ENCODE measurements around the gene STXBP1. TPM values are rescaled to one million over a fixed set of nuclear protein-coding genes. Genes with fewer than 3 reads are reported as not detected.
A peak's percentile ranks its signal among the peaks of the same experiment; 100 is the strongest.

STXBP1 gene
- total and polyA plus RNA-seq, 9 donors: 5.3 to 19.5 (median 13.1) TPM

GRCh38 chr9:127650518-127650917, 38.4 kb downstream of the STXBP1 start:
- peak; percentile 50 for DNase-seq
- Histone ChIP-seq H3K27me3 (ENCODE audit: control insufficient read depth, insufficient read depth, low read length) (no peaks in the 10 kb centered on the region), H3K4me3 (ENCODE audit: low read length) (no peak overlapping the region), H3K9me3 (replicated peaks; ENCODE audit: control insufficient read depth, low read depth, low read length) (no peaks in the 10 kb centered on the region), H3K36me3 (ENCODE audit: control insufficient read depth, insufficient read depth, low read length) (peaks cover 14% of the 10 kb centered on the region), H3K27ac (ENCODE audit: low read length) (peak overlapping the region; percentile 25), H3K4me1 (ENCODE audit: control insufficient read depth, insufficient read depth, low read length) (no peaks in the 10 kb centered on the region)
- WGBS (ENCODE audit: insufficient coverage): no CpG with 5 or more reads among the region's 3 CpGs

DNA sequence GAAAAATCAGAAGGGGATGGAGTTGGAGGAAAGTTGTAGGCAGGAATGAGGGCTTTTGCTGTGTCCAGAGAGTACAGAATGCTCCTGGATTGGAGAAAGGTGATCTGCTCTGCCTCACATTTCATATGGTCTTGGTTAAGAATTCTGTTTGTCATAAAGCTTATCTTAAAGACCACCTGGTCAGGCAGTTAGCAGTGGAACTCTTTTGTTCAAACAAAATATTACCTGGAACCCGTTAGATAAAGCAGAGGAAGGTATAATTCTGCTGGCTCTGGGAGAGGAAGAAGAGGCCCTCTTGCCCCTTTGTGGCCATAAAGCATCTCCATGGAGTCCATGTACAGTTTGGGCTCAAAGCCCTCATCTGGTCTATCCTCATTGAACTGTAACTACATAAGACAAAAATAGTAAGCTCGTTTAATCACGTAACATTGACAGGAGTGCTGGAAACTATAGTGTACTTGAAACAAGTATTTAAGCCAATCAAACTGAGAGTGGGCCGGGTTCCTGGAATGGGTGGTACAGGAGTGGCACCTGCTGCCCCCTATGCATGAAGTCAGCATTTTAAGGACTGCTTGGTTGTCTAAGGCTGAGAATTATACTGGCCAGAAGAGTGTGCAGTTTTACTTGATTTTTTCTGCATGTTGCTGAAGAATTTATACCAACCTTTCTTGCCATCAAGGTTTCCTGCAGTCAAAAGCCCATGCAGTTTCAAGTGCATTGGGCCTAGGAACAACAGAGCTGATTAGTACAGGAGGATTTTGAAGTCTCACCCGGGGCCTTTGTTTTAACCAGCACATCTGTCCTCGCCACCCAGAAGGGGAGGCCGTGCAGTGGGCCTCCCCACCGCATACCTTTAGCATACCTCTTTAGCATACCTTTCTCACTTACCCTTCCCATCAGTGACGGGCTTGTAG, 39.9 kb downstream of the STXBP1 start:
- H3K27me3 ChIP-seq (ENCODE audit: control insufficient read depth, insufficient read depth, low read length): no peaks in the 10 kb centered on the region
- H3K4me1 ChIP-seq (ENCODE audit: control insufficient read depth, insufficient read depth, low read length): no peaks in the 10 kb centered on the region
- peaks cover 14% of the 10 kb centered on the region for H3K36me3 ChIP-seq (ENCODE audit: control insufficient read depth, insufficient read depth, low read length)
- DNase-seq: no peak
- no peak overlapping the region for H3K27ac ChIP-seq (ENCODE audit: low read length)
- no peaks in the 10 kb centered on the region for H3K9me3 ChIP-seq (replicated peaks; ENCODE audit: control insufficient read depth, low read depth, low read length)
- no peak overlapping the region for H3K4me3 ChIP-seq (ENCODE audit: low read length)
- WGBS (ENCODE audit: insufficient coverage): 87% methylated on average over 4 of the region's 9 CpGs

- Histone ChIP-seq H3K36me3 (ENCODE audit: control insufficient read depth, insufficient read depth, low read length) (peaks cover 14% of the 10 kb centered on the region), H3K4me3 (ENCODE audit: low read length) (no peak overlapping the region), H3K4me1 (ENCODE audit: control insufficient read depth, insufficient read depth, low read length) (no peaks in the 10 kb centered on the region), H3K9me3 (replicated peaks; ENCODE audit: control insufficient read depth, low read depth, low read length) (no peaks in the 10 kb centered on the region), H3K27me3 (ENCODE audit: control insufficient read depth, insufficient read depth, low read length) (no peaks in the 10 kb centered on the region), H3K27ac (ENCODE audit: low read length) (no peak overlapping the region)
- 43% methylated on average over 1 of the region's 3 CpGs for WGBS (ENCODE audit: insufficient coverage)
- no peak for DNase-seq
These were observed 40.7 kb downstream of the STXBP1 start for GRCh38 chr9:127652733-127653132.

DNA sequence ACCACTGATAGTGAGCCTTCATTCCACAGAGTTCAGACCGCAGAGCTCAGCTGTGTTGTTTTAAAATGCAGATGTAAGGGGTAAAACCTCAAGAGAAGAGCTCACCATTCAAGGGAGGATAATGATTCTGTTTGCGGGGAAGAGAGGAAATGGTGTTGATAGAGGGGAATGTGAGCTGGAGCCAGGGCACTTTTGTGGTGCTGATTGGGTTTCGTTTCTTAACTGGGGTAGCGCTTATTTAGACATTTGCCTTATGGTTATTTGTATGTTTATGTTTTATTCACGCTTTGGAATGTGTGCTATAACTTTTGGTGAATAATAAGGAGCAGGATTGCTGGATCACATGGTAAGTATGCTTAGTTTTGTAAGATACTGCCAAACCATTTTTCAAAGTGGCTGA, 42.5 kb downstream of the STXBP1 start:
- Histone ChIP-seq H3K36me3 (ENCODE audit: control insufficient read depth, insufficient read depth, low read length) (peaks cover 18% of the 10 kb centered on the region), H3K4me1 (ENCODE audit: control insufficient read depth, insufficient read depth, low read length) (peaks cover 3% of the 10 kb centered on the region), H3K27ac (ENCODE audit: low read length) (no peak overlapping the region), H3K9me3 (replicated peaks; ENCODE audit: control insufficient read depth, low read depth, low read length) (no peaks in the 10 kb centered on the region), H3K27me3 (ENCODE audit: control insufficient read depth, insufficient read depth, low read length) (no peaks in the 10 kb centered on the region), H3K4me3 (ENCODE audit: low read length) (no peak overlapping the region)
- DNase-seq: no peak
- 48% methylated on average over 5 of the region's 5 CpGs for WGBS (ENCODE audit: insufficient coverage)

GRCh38 chr9:127658428-127658827, 46.4 kb downstream of the STXBP1 start:
- Histone ChIP-seq H3K4me1 (ENCODE audit: control insufficient read depth, insufficient read depth, low read length) (peaks cover 9% of the 10 kb centered on the region), H3K4me3 (ENCODE audit: low read length) (no peak overlapping the region), H3K36me3 (ENCODE audit: control insufficient read depth, insufficient read depth, low read length) (peaks cover 29% of the 10 kb centered on the region), H3K27me3 (ENCODE audit: control insufficient read depth, insufficient read depth, low read length) (no peaks in the 10 kb centered on the region), H3K9me3 (replicated peaks; ENCODE audit: control insufficient read depth, low read depth, low read length) (no peaks in the 10 kb centered on the region), H3K27ac (ENCODE audit: low read length) (no peak overlapping the region)
- 63% methylated on average over 2 of the region's 5 CpGs for WGBS (ENCODE audit: insufficient coverage)
- no peak for DNase-seq

GRCh38 chr9:127660886-127661741, 49.0 kb downstream of the STXBP1 start:
- H3K27ac ChIP-seq (ENCODE audit: low read length): peak overlapping the region; percentile 76
- H3K27me3 ChIP-seq (ENCODE audit: control insufficient read depth, insufficient read depth, low read length): no peaks in the 10 kb centered on the region
- peaks cover 46% of the 10 kb centered on the region for H3K36me3 ChIP-seq (ENCODE audit: control insufficient read depth, insufficient read depth, low read length)
- peaks cover 13% of the 10 kb centered on the region for H3K4me1 ChIP-seq (ENCODE audit: control insufficient read depth, insufficient read depth, low read length)
- no peaks in the 10 kb centered on the region for H3K9me3 ChIP-seq (replicated peaks; ENCODE audit: control insufficient read depth, low read depth, low read length)
- peak; percentile 56 for DNase-seq
- 60% methylated on average over 2 of the region's 13 CpGs for WGBS (ENCODE audit: insufficient coverage)
- H3K4me3 ChIP-seq (ENCODE audit: low read length): no peak overlapping the region

- Histone ChIP-seq H3K4me3 (ENCODE audit: low read length) (no peak overlapping the region), H3K27ac (ENCODE audit: low read length) (no peak overlapping the region), H3K36me3 (ENCODE audit: control insufficient read depth, insufficient read depth, low read length) (peaks cover 49% of the 10 kb centered on the region), H3K4me1 (ENCODE audit: control insufficient read depth, insufficient read depth, low read length) (peaks cover 17% of the 10 kb centered on the region), H3K9me3 (replicated peaks; ENCODE audit: control insufficient read depth, low read depth, low read length) (no peaks in the 10 kb centered on the region), H3K27me3 (ENCODE audit: control insufficient read depth, insufficient read depth, low read length) (no peaks in the 10 kb centered on the region)
- no peak for DNase-seq
- 79% methylated on average over 1 of the region's 1 CpG for WGBS (ENCODE audit: insufficient coverage)
These were observed 50.5 kb downstream of the STXBP1 start for GRCh38 chr9:127662617-127663016.

DNA sequence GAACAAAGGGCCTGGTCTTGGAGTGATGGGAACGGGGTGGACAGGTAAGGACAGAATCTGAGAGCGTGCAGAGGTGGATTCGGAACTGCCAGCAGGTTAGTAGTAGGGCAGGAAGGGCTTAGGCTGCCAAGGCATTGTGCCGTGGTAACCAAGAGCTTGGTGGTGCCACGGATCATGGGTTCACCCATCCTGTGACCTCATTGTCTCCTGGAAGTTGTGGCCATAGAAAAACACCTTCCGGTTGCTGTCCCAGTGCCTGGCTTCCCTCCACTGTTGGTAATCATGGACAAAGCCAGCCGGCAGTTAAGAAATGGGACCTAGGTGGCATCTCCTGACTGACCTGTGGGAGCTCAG, 52.2 kb downstream of the STXBP1 start:
- Histone ChIP-seq H3K36me3 (ENCODE audit: control insufficient read depth, insufficient read depth, low read length) (peaks cover 49% of the 10 kb centered on the region), H3K9me3 (replicated peaks; ENCODE audit: control insufficient read depth, low read depth, low read length) (no peaks in the 10 kb centered on the region), H3K4me3 (ENCODE audit: low read length) (no peak overlapping the region), H3K27ac (ENCODE audit: low read length) (no peak overlapping the region), H3K27me3 (ENCODE audit: control insufficient read depth, insufficient read depth, low read length) (no peaks in the 10 kb centered on the region), H3K4me1 (ENCODE audit: control insufficient read depth, insufficient read depth, low read length) (peaks cover 18% of the 10 kb centered on the region)
- WGBS (ENCODE audit: insufficient coverage): 88% methylated on average over 7 of the region's 7 CpGs
- DNase-seq: no peak

GRCh38 chr9:127664678-127665507, 52.8 kb downstream of the STXBP1 start:
- Histone ChIP-seq H3K9me3 (replicated peaks; ENCODE audit: control insufficient read depth, low read depth, low read length) (no peaks in the 10 kb centered on the region), H3K4me1 (ENCODE audit: control insufficient read depth, insufficient read depth, low read length) (peaks cover 18% of the 10 kb centered on the region), H3K27me3 (ENCODE audit: control insufficient read depth, insufficient read depth, low read length) (no peaks in the 10 kb centered on the region), H3K27ac (ENCODE audit: low read length) (no peak overlapping the region), H3K4me3 (ENCODE audit: low read length) (no peak overlapping the region), H3K36me3 (ENCODE audit: control insufficient read depth, insufficient read depth, low read length) (peaks cover 52% of the 10 kb centered on the region)
- 16% methylated on average over 6 of the region's 10 CpGs for WGBS (ENCODE audit: insufficient coverage)
- peak; percentile 67 for DNase-seq
